Liver (tissue), 3 donors: Measurements from ENCODE around the gene ADAMTS6.

Source experiments
- EGR1 ChIP-seq, 2 donors: IDR thresholded peaks; 2 replicates each; pipeline ENCODE4 v1.6.1; 2016 to 2018; ENCODE audit warnings: antibody characterized with exemption in 2 of 2, low read depth in 2 of 2
- FOXA1 ChIP-seq: IDR thresholded peaks from 2 replicates; pipeline ENCODE4 v1.6.1; 2016; ENCODE audit warnings: antibody characterized with exemption
- RAD21 ChIP-seq, 2 donors: IDR thresholded peaks; 2 replicates each; pipeline ENCODE4 v1.6.1; 2016; ENCODE audit warnings: antibody characterized with exemption in 2 of 2, mild to moderate bottlenecking in 2 of 2
- SP1 ChIP-seq: IDR thresholded peaks from 2 replicates; pipeline ENCODE4 v1.6.1; 2018; ENCODE audit warnings: antibody characterized with exemption, mild to moderate bottlenecking
- TAF1 ChIP-seq: conservative IDR thresholded peaks from 2 replicates; pipeline ENCODE4 v1.6.1; 2016; ENCODE audit warnings: antibody characterized with exemption, mild to moderate bottlenecking
- YY1 ChIP-seq: IDR thresholded peaks from 2 replicates; pipeline ENCODE4 v1.6.1; 2016; ENCODE audit warnings: antibody characterized with exemption, mild to moderate bottlenecking
- TF ChIP-seq, protein P1 (sequence below): fragments of 150-350 bp; IDR thresholded peaks from 2 replicates; pipeline ENCODE4 v1.5.1; 2017; ENCODE audit warnings: improper control_type of control experiment, low read depth, low read length; ENCODE audit not compliant: missing input control
- TF ChIP-seq, protein P2 (sequence below): IDR thresholded peaks from 2 replicates; pipeline ENCODE4 v1.6.1; 2016; ENCODE audit warnings: antibody characterized with exemption, mild to moderate bottlenecking
- donor health status: healthy.
- donor health status: healthy.

DNA sequence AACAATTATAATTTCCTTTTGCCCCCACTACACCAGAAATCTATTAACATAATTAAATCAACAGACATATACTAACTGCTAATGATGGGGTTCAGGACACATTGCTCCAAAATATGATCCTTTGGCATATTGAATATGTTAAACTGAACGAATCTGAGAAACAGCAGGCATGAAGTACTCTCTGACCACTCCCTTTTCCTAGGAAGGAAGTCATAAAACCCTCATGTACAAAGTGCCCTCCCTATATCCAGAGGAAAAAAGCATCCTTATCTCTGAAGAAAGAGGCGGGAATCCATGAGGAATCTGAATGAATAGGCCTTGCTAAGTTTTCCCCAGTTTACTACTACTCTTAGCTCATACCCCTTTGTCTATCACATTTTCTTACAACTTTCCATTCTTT is 67.9 kb downstream of the ADAMTS6 start:
- TF ChIP-seq, protein P1, sequence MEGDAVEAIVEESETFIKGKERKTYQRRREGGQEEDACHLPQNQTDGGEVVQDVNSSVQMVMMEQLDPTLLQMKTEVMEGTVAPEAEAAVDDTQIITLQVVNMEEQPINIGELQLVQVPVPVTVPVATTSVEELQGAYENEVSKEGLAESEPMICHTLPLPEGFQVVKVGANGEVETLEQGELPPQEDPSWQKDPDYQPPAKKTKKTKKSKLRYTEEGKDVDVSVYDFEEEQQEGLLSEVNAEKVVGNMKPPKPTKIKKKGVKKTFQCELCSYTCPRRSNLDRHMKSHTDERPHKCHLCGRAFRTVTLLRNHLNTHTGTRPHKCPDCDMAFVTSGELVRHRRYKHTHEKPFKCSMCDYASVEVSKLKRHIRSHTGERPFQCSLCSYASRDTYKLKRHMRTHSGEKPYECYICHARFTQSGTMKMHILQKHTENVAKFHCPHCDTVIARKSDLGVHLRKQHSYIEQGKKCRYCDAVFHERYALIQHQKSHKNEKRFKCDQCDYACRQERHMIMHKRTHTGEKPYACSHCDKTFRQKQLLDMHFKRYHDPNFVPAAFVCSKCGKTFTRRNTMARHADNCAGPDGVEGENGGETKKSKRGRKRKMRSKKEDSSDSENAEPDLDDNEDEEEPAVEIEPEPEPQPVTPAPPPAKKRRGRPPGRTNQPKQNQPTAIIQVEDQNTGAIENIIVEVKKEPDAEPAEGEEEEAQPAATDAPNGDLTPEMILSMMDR, result no peak
- TF ChIP-seq, protein P2, sequence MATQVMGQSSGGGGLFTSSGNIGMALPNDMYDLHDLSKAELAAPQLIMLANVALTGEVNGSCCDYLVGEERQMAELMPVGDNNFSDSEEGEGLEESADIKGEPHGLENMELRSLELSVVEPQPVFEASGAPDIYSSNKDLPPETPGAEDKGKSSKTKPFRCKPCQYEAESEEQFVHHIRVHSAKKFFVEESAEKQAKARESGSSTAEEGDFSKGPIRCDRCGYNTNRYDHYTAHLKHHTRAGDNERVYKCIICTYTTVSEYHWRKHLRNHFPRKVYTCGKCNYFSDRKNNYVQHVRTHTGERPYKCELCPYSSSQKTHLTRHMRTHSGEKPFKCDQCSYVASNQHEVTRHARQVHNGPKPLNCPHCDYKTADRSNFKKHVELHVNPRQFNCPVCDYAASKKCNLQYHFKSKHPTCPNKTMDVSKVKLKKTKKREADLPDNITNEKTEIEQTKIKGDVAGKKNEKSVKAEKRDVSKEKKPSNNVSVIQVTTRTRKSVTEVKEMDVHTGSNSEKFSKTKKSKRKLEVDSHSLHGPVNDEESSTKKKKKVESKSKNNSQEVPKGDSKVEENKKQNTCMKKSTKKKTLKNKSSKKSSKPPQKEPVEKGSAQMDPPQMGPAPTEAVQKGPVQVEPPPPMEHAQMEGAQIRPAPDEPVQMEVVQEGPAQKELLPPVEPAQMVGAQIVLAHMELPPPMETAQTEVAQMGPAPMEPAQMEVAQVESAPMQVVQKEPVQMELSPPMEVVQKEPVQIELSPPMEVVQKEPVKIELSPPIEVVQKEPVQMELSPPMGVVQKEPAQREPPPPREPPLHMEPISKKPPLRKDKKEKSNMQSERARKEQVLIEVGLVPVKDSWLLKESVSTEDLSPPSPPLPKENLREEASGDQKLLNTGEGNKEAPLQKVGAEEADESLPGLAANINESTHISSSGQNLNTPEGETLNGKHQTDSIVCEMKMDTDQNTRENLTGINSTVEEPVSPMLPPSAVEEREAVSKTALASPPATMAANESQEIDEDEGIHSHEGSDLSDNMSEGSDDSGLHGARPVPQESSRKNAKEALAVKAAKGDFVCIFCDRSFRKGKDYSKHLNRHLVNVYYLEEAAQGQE, result no peak
- TF ChIP-seq EGR1 (IDR thresholded peaks at IDR 0.05; ENCODE audit: low read depth in 2 of 2), result no peak
- no peak for TF ChIP-seq TAF1
- TF ChIP-seq SP1, result no peak
- no peak for TF ChIP-seq YY1
- no peak for TF ChIP-seq FOXA1
- no peak for TF ChIP-seq RAD21 (IDR thresholded peaks at IDR 0.05)
